Right renal pelvis (tissue), 4 donors: Measurements from ENCODE around the gene DUSP8. TPM values are rescaled to one million over a fixed set of nuclear protein-coding genes. Genes with fewer than 3 reads are reported as not detected.

Experiments used
- DNase-seq, 4 donors: peaks; one replicate each; pipeline ENCODE4 v3.0.0-alpha.2; 2013; ENCODE audit warnings: low read depth in 4 of 4, low spot score in 3 of 4, missing footprints in 1 of 4
- polyA plus RNA-seq, 4 donors: library from polyadenylated mRNA; unstranded; fragments of 120-200 nt; gene quantifications; one replicate each; pipeline ENCODE4 v1.2.1, GENCODE V29; 2013; ENCODE audit not compliant: insufficient read length in 4 of 4

The DUSP8 gene
- polyA plus RNA-seq, 4 donors: 2.9 to 5.7 (median 4.3) TPM

DNA sequence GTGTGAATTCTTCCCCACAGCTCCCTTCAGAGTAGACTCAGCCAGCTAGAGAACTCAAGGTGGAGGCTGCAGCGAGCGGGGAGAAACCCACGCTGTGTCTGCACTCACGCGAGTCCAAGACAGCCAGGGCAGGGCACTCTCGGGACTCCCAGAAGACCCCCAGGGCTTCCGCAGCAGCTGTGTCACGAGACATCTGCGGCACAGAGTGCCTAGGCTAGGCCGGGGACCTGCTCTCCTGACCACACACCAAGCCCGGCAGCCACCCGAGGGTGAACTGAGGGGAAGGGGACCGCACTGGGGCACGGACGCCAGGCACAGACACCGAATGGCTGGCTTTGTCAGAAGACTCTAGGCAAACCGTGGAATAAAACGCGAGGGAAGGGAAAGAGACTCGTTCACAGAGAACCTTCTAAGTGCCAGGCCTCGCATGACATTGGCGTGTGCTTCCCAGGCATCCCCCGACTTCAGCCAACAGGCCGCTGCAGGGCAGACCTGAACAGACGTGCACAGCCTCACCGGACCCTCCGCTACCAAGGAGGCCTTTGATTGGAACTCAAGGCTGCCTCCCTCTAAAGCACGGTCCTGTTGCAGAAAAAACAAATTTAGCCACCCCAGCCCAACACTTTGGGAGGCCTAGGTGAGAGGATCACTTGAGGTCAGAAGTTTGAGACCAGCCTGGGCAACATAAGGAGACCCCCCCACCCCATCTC, 67.3 kb downstream of the DUSP8 start:
- DNase-seq: no peak

- no peak for DNase-seq
Observed at GRCh38 chr11:1504138-1504537, 67.9 kb downstream of the DUSP8 start.

Other genes with a start within 250 kb of the DUSP8 start
- 1 to 10 TPM in 1 of 4 donors, under 1 TPM in 3; 0.26 to 1.1 (median 0.46) TPM for gene BRSK2, start 182.3 kb downstream of the DUSP8 start, polyA plus RNA-seq
- 10 to 100 TPM; 27.0 to 35.0 (median 29.1) TPM for gene MOB2, start 85.5 kb downstream of the DUSP8 start, polyA plus RNA-seq
- gene KRTAP5-1, start 13.0 kb upstream of the DUSP8 start, polyA plus RNA-seq: under 1 TPM in 1 of 4 donors, not detected in 3; 0.36 TPM
- under 1 TPM in 2 of 4 donors, not detected in 2; 0.19 to 0.27 TPM for gene KRTAP5-2, start 26.0 kb upstream of the DUSP8 start, polyA plus RNA-seq
- not detected for gene KRTAP5-3, start 36.2 kb upstream of the DUSP8 start, polyA plus RNA-seq
- under 1 TPM in 1 of 4 donors, not detected in 3; 0.05 TPM for gene KRTAP5-4, start 49.9 kb upstream of the DUSP8 start, polyA plus RNA-seq
- gene KRTAP5-5, start 57.5 kb upstream of the DUSP8 start, polyA plus RNA-seq: not detected
- under 1 TPM in 1 of 4 donors, not detected in 3; 0.14 TPM for gene KRTAP5-6, start 124.9 kb upstream of the DUSP8 start, polyA plus RNA-seq
- under 1 TPM; 0.10 to 0.39 (median 0.21) TPM for gene IFITM10, start 178.3 kb upstream of the DUSP8 start, polyA plus RNA-seq
- 100 to 1,000 TPM; 226 to 306 (median 234) TPM for gene CTSD, start 191.7 kb upstream of the DUSP8 start, polyA plus RNA-seq